AG09319 (cell line): Measurements from ENCODE around the gene ALDH5A1.

Experiments
- DNase-seq: peaks from one replicate; pipeline ENCODE4 v3.0.0-alpha.2; 2010; ENCODE audit warnings: low read depth; ENCODE audit errors: extremely low read depth
- TF ChIP-seq, protein P1 (sequence below): IDR thresholded peaks from 2 replicates; pipeline ENCODE4 v1.5.1; 2011; ENCODE audit warnings: low read depth, mild to moderate bottlenecking, inconsistent platforms, low read length, moderate library complexity

ALDH5A1 gene

DNA sequence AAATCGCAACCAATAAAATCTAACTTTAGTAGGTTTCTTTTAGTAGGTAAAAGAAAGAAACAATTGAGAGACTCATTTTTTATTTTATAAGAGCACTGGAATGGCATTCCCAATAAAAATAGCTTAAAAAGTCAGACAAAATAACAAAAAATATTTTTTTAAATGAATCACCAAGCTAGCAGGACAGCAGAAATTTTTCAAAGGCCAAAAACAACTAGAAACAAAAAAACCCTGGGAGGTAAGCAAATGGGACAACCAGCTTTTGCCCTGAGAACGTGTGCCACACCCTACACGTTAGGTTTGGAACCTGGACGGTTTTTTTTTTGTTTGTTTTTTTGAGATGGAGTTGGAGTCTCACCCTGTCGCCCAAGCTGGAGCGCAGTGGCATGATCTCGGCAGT, 25.0 kb upstream of the ALDH5A1 start:
- DNase-seq, result no peak
- TF ChIP-seq, protein P1, sequence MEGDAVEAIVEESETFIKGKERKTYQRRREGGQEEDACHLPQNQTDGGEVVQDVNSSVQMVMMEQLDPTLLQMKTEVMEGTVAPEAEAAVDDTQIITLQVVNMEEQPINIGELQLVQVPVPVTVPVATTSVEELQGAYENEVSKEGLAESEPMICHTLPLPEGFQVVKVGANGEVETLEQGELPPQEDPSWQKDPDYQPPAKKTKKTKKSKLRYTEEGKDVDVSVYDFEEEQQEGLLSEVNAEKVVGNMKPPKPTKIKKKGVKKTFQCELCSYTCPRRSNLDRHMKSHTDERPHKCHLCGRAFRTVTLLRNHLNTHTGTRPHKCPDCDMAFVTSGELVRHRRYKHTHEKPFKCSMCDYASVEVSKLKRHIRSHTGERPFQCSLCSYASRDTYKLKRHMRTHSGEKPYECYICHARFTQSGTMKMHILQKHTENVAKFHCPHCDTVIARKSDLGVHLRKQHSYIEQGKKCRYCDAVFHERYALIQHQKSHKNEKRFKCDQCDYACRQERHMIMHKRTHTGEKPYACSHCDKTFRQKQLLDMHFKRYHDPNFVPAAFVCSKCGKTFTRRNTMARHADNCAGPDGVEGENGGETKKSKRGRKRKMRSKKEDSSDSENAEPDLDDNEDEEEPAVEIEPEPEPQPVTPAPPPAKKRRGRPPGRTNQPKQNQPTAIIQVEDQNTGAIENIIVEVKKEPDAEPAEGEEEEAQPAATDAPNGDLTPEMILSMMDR, result no peak

DNA sequence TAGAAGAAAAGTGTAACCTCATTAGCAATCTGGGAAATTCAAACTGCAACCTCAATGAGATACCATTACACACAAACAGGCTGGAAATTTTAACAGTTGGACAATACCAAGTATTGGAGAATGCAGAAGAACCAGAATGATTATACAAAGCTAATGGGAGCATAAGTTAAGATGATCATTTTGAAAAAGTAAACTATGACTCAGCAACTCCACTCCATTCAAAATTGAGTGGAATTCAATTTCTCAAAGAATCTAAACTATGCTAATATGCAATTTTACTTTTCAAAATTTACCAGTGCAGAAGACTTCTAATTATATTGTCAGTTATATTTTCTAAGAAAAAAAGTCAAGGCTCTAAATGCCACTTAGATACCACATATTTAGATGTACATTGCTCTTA, 22.6 kb upstream of the ALDH5A1 start:
- TF ChIP-seq, protein P1, result no peak
- DNase-seq, result no peak

DNA sequence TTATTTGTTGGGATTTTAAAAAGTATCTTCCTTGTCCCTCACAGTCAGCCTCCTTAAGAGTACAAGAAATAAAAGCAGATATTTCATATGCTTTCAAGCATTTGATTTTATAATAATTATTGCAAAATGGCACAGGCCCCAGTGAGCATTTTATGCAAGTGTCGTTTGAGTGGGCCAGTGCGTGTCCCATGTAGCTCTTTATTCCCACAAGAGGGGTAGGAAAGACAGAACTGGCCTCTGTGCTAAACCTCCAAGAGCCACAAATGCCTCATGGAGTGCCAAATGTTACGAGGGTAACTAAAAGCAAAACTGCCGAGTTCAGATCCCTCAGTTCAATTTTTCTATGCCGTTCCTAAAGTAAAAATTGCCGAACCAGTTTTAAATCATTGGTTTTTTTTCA, 18.1 kb upstream of the ALDH5A1 start:
- no peak for DNase-seq
- TF ChIP-seq, protein P1, result no peak

DNA sequence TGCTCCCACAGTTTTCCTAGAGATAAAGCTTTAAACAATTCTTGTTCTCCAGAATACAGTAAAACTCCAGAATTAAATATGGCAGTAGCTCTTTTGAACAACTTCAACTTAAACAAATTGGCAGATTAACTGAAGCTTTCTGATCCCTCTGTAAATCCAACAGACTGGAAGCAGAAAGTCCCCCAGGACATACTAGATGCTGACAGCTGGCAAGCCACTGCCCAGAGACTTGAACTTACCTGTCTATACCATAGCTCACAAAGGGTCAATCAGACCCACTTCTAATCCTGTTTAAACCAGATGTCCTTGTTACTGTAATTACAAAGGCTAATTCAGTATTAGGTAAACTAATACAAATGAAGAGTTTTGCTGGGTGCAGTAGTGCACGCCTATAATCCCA, 17.7 kb upstream of the ALDH5A1 start:
- TF ChIP-seq, protein P1, result no peak
- no peak for DNase-seq

DNA sequence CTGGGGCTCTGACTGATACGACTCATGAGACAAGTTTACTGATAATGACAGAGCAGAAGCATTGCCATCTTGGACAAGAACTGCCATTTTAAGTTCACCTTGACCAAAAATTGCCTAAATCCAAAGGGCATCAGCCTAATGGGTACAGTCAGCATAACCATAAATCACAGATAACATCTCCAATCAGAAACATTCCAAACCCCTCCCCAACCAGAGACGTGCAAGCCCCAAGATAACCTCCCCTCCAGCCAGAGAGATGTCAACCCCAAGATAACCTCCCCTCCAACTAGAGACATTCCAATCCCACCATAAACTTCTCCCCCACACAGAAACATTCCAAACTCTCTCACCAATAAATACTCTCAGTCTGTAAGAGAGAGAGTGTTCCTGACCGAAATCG, 15.9 kb upstream of the ALDH5A1 start:
- DNase-seq, result no peak
- TF ChIP-seq, protein P1, result no peak

DNA sequence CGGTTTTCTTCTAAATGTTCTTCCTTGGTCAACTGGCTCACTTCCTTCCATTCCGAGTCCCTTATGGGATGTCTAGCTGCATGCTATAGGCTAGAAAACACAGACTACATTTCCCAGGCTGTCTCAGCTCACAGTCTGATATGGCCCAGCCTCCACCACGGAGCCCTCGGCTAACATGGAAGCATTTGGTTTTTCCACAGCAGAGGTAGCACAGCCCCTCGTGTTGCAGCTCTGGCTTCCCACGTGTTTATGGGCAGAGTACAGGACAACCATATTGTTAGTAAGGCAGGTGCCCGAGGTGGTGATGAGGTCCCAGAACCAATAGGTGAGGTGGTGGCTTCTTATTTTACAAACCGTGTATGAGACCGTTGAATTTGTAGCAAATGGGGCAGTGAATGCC, 14.1 kb upstream of the ALDH5A1 start:
- TF ChIP-seq, protein P1, result no peak
- no peak for DNase-seq

DNA sequence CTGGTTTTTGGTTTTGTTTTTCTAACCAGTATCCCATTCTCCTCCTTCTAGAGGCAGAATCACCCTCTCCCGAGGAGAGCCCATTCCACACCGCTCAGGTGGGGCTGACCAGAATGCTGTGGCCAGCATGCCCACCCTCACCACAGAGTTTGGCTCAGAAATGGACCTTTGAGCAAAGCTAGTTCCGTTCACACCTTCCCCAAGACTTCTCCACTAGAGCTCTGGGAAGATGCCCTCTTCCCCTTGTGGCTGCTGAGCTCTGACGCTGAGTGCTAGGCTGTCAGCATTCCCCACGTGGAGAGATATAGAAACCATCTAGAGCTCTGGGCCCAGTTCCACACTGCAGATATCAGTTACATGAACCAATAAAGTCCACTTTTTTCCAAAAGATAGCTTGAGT, 13.3 kb upstream of the ALDH5A1 start:
- TF ChIP-seq, protein P1, result no peak
- DNase-seq, result no peak
